ENCODE data around the gene NCR3LG1.
A peak's percentile ranks its signal among the peaks of the same experiment; 100 is the strongest.

NCR3LG1 gene

GRCh38 chr11:17333799-17334586 is 17.6 kb upstream of the NCR3LG1 start:
- H3K4me3 ChIP-seq (ENCODE audit: control insufficient read depth, low read depth, low read length), result no peak overlapping the region
- no peak for DNase-seq (ENCODE audit: low read depth)
- TF ChIP-seq CTCF (IDR thresholded peaks at IDR 0.05; ENCODE audit: control insufficient read depth, insufficient read depth, low read depth, low read length, missing control alignments), result no peak

GRCh38 chr11:17343257-17343656 is 8.3 kb upstream of the NCR3LG1 start:
- no peak for TF ChIP-seq CTCF (IDR thresholded peaks at IDR 0.05; ENCODE audit: control insufficient read depth, insufficient read depth, low read depth, low read length, missing control alignments)
- DNase-seq (ENCODE audit: low read depth), result no peak
- H3K4me3 ChIP-seq (ENCODE audit: control insufficient read depth, low read depth, low read length), result no peak overlapping the region

GRCh38 chr11:17343907-17344306 is 7.7 kb upstream of the NCR3LG1 start:
- TF ChIP-seq CTCF (IDR thresholded peaks at IDR 0.05; ENCODE audit: control insufficient read depth, insufficient read depth, low read depth, low read length, missing control alignments), result no peak
- peak; percentile 57 for DNase-seq (ENCODE audit: low read depth)

DNA sequence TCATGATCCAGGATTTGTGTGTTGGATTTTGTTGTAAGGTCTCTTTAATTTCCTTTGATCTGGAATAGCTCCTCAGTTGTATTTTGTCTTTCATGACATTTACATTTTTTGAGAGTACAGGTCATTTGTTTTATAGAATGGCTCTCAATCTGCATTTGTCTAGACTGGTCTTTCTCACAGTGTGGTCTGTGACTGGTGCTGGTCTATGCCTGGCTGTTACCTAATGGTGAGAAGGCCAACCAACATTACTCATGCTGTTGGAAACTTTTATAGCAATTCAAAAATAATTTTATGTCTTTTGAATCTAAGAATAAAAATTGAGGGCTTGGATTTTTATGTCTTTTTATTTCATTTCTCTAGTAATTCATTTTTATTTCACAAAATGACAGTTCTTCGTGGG is 3.9 kb upstream of the NCR3LG1 start:
- H3K4me3 ChIP-seq (ENCODE audit: control insufficient read depth, low read depth, low read length), result no peak overlapping the region
- no peak for TF ChIP-seq CTCF (IDR thresholded peaks at IDR 0.05; ENCODE audit: control insufficient read depth, insufficient read depth, low read depth, low read length, missing control alignments)
- no peak for DNase-seq (ENCODE audit: low read depth)

More at GRCh38 chr11:17343907-17344306, 7.7 kb upstream of the NCR3LG1 start:
- no peak overlapping the region for H3K4me3 ChIP-seq (ENCODE audit: control insufficient read depth, low read depth, low read length)

GRCh38 chr11:17350455-17351171 is 987 bp upstream of the NCR3LG1 start:
- no peak overlapping the region for H3K4me3 ChIP-seq (ENCODE audit: control insufficient read depth, low read depth, low read length)
- no peak for DNase-seq (ENCODE audit: low read depth)
- TF ChIP-seq CTCF (IDR thresholded peaks at IDR 0.05; ENCODE audit: control insufficient read depth, insufficient read depth, low read depth, low read length, missing control alignments), result no peak

DNA sequence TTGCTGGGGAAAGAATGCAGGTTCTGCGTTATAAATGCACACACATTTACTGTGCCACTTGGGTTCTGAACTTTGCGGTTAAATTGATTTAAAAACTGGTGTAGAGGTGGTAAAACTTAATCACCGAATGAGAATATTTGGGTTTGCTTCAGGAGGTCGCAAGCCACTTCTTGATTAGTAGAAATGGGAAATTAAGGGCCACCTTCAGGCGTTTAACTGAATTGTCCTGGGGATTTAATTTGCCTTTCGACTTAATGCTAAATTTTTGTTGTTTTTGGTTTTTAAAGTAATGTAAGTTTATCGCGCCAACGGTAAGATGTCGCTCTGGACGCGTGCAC is 459 bp upstream of the NCR3LG1 start:
- DNase-seq (ENCODE audit: low read depth), result no peak
- TF ChIP-seq CTCF (IDR thresholded peaks at IDR 0.05; ENCODE audit: control insufficient read depth, insufficient read depth, low read depth, low read length, missing control alignments), result peak; percentile 25
- H3K4me3 ChIP-seq (ENCODE audit: control insufficient read depth, low read depth, low read length), result peak overlapping the region; percentile 58
